ENCODE data around the gene SIPA1. TPM values are rescaled to one million over a fixed set of nuclear protein-coding genes. Genes with fewer than 3 reads are reported as not detected.

SIPA1 gene
- total and polyA plus RNA-seq, 2 of the 13 experiments (the other 11 are each of a cell fraction or from before 2014, with no cell fraction given), result 5.8 to 7.7 TPM

GRCh38 chr11:65662799-65663638, 25.1 kb downstream of the SIPA1 start, which contains the start of gene RELA (continued):
- TF ChIP-seq SUZ12 (IDR thresholded peaks at IDR 0.05; ENCODE audit: low read depth, low read length), result no peak
- no peak; the same call in 1 of the 2 replicates for TF ChIP-seq HNRNPUL1 (IDR thresholded peaks at IDR 0.05; ENCODE audit: low read depth, low read length)
- no peak for TF ChIP-seq ZNF253 (CRISPR knock-in tag; IDR thresholded peaks at IDR 0.05; ENCODE audit: borderline replicate concordance)
- no peak for TF ChIP-seq JUNB (CRISPR knock-in tag; IDR thresholded peaks at IDR 0.05; ENCODE audit: borderline replicate concordance)
- TF ChIP-seq ZC3H4 (CRISPR knock-in tag; IDR thresholded peaks at IDR 0.05; ENCODE audit: borderline replicate concordance), result no peak
- TF ChIP-seq KLF15 (CRISPR knock-in tag; IDR thresholded peaks at IDR 0.05; ENCODE audit: borderline replicate concordance), result no peak
- no peak; the same call in 1 of the 2 replicates for TF ChIP-seq DR1 (CRISPR knock-in tag; IDR thresholded peaks at IDR 0.05)
- TF ChIP-seq, protein P1, sequence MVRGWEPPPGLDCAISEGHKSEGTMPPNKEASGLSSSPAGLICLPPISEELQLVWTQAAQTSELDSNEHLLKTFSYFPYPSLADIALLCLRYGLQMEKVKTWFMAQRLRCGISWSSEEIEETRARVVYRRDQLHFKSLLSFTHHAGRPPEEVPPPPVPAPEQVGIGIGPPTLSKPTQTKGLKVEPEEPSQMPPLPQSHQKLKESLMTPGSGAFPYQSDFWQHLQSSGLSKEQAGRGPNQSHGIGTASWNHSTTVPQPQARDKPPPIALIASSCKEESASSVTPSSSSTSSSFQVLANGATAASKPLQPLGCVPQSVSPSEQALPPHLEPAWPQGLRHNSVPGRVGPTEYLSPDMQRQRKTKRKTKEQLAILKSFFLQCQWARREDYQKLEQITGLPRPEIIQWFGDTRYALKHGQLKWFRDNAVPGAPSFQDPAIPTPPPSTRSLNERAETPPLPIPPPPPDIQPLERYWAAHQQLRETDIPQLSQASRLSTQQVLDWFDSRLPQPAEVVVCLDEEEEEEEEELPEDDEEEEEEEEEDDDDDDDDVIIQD (CRISPR knock-in tag; IDR thresholded peaks at IDR 0.05; ENCODE audit: low read depth), result no peak
- 0 out of 2 replicates have a peak, but pooled peaks have one; percentile 5 for TF ChIP-seq MEIS1 (CRISPR knock-in tag; IDR thresholded peaks at IDR 0.05; ENCODE audit: borderline replicate concordance)
- peak; percentile 25; the same call in 1 of the 2 replicates for TF ChIP-seq ATF7 (IDR thresholded peaks at IDR 0.05)
- TF ChIP-seq ATF7 (CRISPR knock-in tag; IDR thresholded peaks at IDR 0.05), result peak; percentile 76
- 0 out of 2 replicates have a peak, but pooled peaks have one; percentile 32 for TF ChIP-seq ZSCAN12 (CRISPR knock-in tag; IDR thresholded peaks at IDR 0.05)
- TF ChIP-seq ZNF772 (CRISPR knock-in tag; IDR thresholded peaks at IDR 0.05), result 0 out of 2 replicates have a peak, but pooled peaks have one; percentile 49
- TF ChIP-seq TRIM24 (CRISPR knock-in tag; IDR thresholded peaks at IDR 0.05), result no peak
- peak; percentile 38; the same call in 1 of the 2 replicates for TF ChIP-seq ZBTB7B (CRISPR knock-in tag; IDR thresholded peaks at IDR 0.05)
- no peak for TF ChIP-seq CEBPB (IDR thresholded peaks at IDR 0.05; ENCODE audit: borderline replicate concordance, low read depth, low read length)
- TF ChIP-seq SETDB1 (CRISPR knock-in tag; IDR thresholded peaks at IDR 0.05; ENCODE audit: borderline replicate concordance), result no peak
- no peak for TF ChIP-seq ZNF326 (CRISPR knock-in tag; IDR thresholded peaks at IDR 0.05; ENCODE audit: borderline replicate concordance)
- no peak for TF ChIP-seq NCOA5 (CRISPR knock-in tag; IDR thresholded peaks at IDR 0.05)
- peak; percentile 59 for TF ChIP-seq AGO2 (optimal IDR thresholded peaks at IDR 0.05; ENCODE audit: low read depth, low read length)
- no peak for TF ChIP-seq NCOA2 (CRISPR knock-in tag; IDR thresholded peaks at IDR 0.05)
- no peak for TF ChIP-seq ONECUT2 (CRISPR knock-in tag; IDR thresholded peaks at IDR 0.05)
- no peak for TF ChIP-seq ISX (CRISPR knock-in tag; conservative IDR thresholded peaks at IDR 0.05)
- TF ChIP-seq ZNF274 (CRISPR knock-in tag; IDR thresholded peaks at IDR 0.05), result peak; percentile 58; the same call in 1 of the 2 replicates
- TF ChIP-seq ZNF557 (CRISPR knock-in tag; IDR thresholded peaks at IDR 0.05), result no peak
- no peak for TF ChIP-seq U2AF2 (IDR thresholded peaks at IDR 0.05; ENCODE audit: low read depth, low read length)
- TF ChIP-seq DMAP1 (CRISPR knock-in tag; IDR thresholded peaks at IDR 0.05), result peak; percentile 58; the same call in 1 of the 2 replicates
- peak; percentile 18; the same call in 1 of the 2 replicates for TF ChIP-seq POGZ (CRISPR knock-in tag; IDR thresholded peaks at IDR 0.05)
- no peak for TF ChIP-seq MATR3 (CRISPR knock-in tag; IDR thresholded peaks at IDR 0.05)
- 0 out of 2 replicates have a peak, but pooled peaks have one; percentile 48 for TF ChIP-seq ZNF790 (CRISPR knock-in tag; IDR thresholded peaks at IDR 0.05; ENCODE audit: borderline replicate concordance)
